ENCODE results near the gene EPB41L4A.

EPB41L4A gene

GRCh38 chr5:112250551-112250950 is 168.5 kb downstream of the EPB41L4A start:
- DNase-seq (ENCODE audit: low read depth in 1 of 2, low spot score in 1 of 2), result no peak
- no peak overlapping the region for H3K4me3 ChIP-seq (replicated peaks; ENCODE audit: insufficient read depth, low read length)
- no peak overlapping the region for H3K27ac ChIP-seq (replicated peaks)
- H3K27me3 ChIP-seq (ENCODE audit: insufficient read depth, poor library complexity, severe bottlenecking), result no peaks in the 10 kb centered on the region
- TF ChIP-seq, protein P1, sequence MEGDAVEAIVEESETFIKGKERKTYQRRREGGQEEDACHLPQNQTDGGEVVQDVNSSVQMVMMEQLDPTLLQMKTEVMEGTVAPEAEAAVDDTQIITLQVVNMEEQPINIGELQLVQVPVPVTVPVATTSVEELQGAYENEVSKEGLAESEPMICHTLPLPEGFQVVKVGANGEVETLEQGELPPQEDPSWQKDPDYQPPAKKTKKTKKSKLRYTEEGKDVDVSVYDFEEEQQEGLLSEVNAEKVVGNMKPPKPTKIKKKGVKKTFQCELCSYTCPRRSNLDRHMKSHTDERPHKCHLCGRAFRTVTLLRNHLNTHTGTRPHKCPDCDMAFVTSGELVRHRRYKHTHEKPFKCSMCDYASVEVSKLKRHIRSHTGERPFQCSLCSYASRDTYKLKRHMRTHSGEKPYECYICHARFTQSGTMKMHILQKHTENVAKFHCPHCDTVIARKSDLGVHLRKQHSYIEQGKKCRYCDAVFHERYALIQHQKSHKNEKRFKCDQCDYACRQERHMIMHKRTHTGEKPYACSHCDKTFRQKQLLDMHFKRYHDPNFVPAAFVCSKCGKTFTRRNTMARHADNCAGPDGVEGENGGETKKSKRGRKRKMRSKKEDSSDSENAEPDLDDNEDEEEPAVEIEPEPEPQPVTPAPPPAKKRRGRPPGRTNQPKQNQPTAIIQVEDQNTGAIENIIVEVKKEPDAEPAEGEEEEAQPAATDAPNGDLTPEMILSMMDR (IDR thresholded peaks at IDR 0.05; ENCODE audit: insufficient read depth, low read length), result no peak
- TF ChIP-seq GABPA (IDR thresholded peaks at IDR 0.05; ENCODE audit: low read depth) (no peak), REST (IDR thresholded peaks at IDR 0.05; ENCODE audit: insufficient replicate concordance, low read depth) (no peak)

GRCh38 chr5:112248623-112249022 is 170.5 kb downstream of the EPB41L4A start:
- no peak for TF ChIP-seq POLR2AphosphoS5 (IDR thresholded peaks at IDR 0.05; ENCODE audit: low read depth)
- TF ChIP-seq GABPA (IDR thresholded peaks at IDR 0.05; ENCODE audit: low read depth), result no peak
- no peak for TF ChIP-seq REST (IDR thresholded peaks at IDR 0.05; ENCODE audit: insufficient replicate concordance, low read depth)
- TF ChIP-seq SPI1 (IDR thresholded peaks at IDR 0.05; ENCODE audit: borderline replicate concordance, low read depth), result no peak
- TF ChIP-seq, protein P1 (IDR thresholded peaks at IDR 0.05; ENCODE audit: insufficient read depth, low read length), result no peak
- no peaks in the 10 kb centered on the region for H3K27me3 ChIP-seq (ENCODE audit: insufficient read depth, poor library complexity, severe bottlenecking)
- no peak for DNase-seq (ENCODE audit: low read depth in 1 of 2, low spot score in 1 of 2)
- no peak overlapping the region for H3K27ac ChIP-seq (replicated peaks)
- H3K4me3 ChIP-seq (replicated peaks; ENCODE audit: insufficient read depth, low read length), result no peak overlapping the region

- Histone ChIP-seq H3K27me3 (ENCODE audit: insufficient read depth, poor library complexity, severe bottlenecking) (no peaks in the 10 kb centered on the region), H3K4me3 (replicated peaks; ENCODE audit: insufficient read depth, low read length) (no peak overlapping the region), H3K27ac (replicated peaks) (no peak overlapping the region)
- no peak for DNase-seq (ENCODE audit: low read depth in 1 of 2, low spot score in 1 of 2)
- no peak for TF ChIP-seq REST (IDR thresholded peaks at IDR 0.05; ENCODE audit: insufficient replicate concordance, low read depth)
These were observed 171.1 kb downstream of the EPB41L4A start for GRCh38 chr5:112247960-112248359.

DNA sequence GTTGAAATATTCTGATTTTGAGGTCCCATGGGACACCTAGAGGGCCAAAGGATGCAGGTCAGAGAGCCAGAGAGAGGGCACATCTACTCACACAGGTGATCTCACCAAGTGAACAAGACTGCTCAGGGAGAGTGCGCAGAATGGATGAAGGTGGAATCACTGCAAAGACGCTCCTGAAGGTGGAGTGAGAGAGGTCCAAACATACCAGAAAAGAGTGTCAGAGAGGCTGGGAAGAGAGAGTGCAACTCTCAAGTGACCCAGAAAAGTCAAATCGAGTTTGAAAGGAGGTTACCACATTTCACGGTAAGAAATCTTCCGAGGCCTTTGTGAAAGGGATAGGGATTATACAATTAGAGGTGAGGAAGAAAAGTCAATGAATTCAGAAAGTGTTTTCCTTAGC is 173.4 kb downstream of the EPB41L4A start:
- DNase-seq (ENCODE audit: low read depth in 1 of 2, low spot score in 1 of 2), result no peak
- no peaks in the 10 kb centered on the region for H3K27me3 ChIP-seq (ENCODE audit: insufficient read depth, poor library complexity, severe bottlenecking)
- TF ChIP-seq SPI1 (IDR thresholded peaks at IDR 0.05; ENCODE audit: borderline replicate concordance, low read depth), result no peak
- no peak for TF ChIP-seq REST (IDR thresholded peaks at IDR 0.05; ENCODE audit: insufficient replicate concordance, low read depth)
- TF ChIP-seq GABPA (IDR thresholded peaks at IDR 0.05; ENCODE audit: low read depth), result no peak
- TF ChIP-seq, protein P1 (IDR thresholded peaks at IDR 0.05; ENCODE audit: insufficient read depth, low read length), result no peak
- TF ChIP-seq POLR2AphosphoS5 (IDR thresholded peaks at IDR 0.05; ENCODE audit: low read depth), result no peak
- H3K27ac ChIP-seq (replicated peaks), result no peak overlapping the region
- no peak overlapping the region for H3K4me3 ChIP-seq (replicated peaks; ENCODE audit: insufficient read depth, low read length)

All from HL-60 (cell line).